ENCODE data around the gene IP6K1.
"Not testable (repeated sequence)": the region's sequence is repeated elsewhere in the genome, so short reads cannot be mapped to it uniquely, and the experiment has no call there.

Gene IP6K1

DNA sequence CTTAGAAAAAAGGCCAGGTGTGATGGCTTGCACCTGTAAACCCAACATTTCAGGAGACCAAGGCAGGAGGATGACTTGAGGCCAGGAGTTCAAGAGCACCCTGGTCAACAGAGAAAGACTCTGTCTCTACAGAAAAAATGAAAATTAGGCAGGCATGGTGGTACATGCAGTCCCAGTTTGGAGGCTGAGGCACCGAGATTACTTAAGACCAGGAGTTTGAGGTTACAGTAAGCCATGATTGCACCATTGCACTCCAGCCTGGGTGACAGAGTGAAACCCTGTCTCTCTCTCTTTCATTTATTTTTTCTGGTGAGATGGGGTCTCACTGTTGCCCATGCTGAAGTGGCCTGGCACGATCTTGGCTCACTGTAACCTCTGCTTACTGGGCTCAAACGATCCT is 24.7 kb downstream of the IP6K1 start:
- DNase-seq = no peak

DNA sequence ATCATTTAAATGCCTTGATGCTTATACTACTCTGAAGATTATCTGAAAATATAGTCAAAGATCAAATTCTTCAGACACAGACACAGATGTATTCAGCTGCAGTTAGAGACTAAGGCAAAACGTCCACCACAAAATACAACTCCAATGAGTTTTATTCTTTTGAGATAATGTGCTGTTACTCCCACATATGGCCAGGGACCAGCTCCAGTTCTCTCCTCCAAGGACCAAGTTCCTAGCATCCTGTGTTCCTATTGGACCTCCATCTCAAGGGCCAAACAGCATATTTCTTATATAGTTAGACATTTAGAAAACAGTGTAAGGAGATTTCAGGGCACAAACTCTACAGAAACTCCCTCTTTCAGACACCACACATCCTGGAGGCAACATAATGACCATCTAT is 27.1 kb downstream of the IP6K1 start:
- no peak for DNase-seq

DNA sequence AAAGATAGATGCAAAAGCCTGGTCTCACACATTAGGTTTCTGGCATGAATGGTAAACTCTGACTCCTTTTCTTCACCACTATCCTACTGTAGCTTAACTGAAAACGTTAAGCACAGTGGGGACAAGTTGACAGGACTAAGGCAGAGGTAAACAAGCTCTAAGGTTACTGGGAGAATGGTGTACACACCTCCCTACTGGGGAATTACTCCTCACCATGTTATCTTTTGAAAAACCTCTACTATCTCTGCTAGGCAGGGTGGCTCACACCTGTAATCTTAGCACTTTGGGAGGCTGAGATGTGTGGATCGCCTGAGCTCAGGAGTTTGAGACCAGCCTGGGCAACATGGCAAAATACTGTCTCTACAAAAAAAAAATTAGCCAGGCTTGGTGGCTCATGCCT is 29.1 kb downstream of the IP6K1 start:
- DNase-seq = no peak

DNA sequence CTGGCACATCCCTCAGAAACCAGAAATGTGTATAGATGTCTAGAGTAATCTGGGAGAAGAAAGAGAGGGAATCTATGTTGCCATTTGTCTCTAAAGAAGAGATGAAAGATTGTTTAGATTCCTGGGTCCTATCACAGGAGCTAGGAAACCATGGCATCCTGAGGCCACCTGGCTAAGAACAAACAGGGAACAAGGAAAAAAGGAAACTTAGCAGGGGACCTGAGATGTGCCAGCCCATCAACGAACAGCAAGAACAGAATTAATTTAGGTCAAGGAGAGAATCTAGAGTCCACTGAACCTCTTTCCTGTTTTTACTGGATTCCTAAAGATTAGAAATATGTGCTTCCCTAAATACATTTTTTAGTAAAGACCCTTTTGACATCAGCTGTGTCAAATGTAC is 30.3 kb downstream of the IP6K1 start:
- DNase-seq = no peak

DNA sequence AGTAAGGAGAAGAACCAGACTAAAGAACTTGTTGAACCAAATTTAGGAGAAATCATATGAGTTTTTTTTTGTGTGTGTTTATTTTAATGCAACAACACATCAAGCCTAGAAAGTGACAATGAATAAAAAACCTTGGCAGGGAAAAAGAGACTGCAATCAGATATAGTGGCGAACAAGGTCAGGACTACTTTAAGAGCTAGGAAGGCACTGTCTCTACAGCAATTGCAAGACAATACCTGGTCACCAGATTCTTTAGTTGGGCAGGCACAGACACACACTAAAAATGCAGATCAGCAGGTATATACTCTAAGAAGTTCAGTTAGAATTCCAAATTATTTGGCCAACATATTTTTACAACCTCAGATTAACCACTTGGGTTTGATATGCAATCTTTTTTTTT is 31.8 kb downstream of the IP6K1 start:
- DNase-seq = no peak

DNA sequence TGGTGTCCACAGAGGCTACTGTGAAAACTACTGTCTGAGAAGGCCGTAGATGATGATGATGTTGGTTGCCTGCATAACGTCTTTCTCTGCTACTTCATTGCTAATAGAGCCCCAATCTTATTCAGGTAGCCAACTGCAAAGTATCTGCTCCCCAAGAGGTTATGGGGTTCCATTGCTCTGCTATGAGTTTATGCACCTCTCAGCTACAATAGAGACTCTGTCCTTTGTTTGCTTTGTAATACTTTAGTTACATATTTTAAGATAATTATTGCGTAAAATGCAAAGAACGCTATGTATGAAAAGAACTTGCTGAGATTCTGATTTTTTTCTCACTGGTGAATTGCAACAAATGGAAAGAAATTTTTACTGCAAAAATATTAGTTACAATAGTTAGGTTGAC is 34.8 kb downstream of the IP6K1 start:
- no peak for DNase-seq

DNA sequence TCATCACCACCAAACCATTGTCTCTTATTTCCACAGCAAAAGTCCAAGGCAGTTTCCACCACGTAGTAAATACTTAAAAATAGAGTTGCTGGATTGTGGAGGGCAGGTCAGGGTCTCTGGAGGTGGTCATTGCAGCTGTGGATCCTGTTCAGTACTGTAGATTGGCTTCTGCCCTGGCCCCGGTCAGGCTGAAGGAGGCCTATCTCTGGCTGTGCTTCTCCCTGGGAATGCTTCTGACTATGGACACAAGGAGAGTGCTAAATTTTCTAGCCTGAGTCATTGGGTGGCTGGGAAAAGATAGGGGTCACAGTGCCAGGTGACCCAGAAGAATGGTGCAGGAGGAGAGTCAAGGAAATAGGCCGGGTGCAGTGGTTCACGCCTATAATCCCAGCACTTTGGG is 36.3 kb downstream of the IP6K1 start:
- no peak for DNase-seq

DNA sequence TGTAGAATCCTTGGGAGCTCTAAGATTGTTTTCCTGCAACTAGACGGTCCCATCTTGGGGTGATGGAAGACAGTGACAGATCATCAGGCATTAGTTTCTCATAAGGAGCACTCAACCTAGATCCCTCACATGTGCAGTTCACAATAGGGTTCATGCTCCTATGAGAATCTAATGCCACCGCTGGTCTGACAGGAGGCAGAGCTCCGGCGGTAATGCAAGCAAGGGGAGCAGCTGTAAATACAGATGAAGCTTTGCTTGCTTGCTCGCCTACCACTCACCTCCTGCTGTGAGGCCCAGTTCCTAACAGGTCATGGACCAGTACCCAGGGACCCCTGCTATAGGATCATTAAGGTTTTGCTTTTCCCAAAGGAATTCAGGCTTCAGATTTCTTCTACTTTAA is 37.5 kb downstream of the IP6K1 start:
- DNase-seq = not testable (repeated sequence)

DNA sequence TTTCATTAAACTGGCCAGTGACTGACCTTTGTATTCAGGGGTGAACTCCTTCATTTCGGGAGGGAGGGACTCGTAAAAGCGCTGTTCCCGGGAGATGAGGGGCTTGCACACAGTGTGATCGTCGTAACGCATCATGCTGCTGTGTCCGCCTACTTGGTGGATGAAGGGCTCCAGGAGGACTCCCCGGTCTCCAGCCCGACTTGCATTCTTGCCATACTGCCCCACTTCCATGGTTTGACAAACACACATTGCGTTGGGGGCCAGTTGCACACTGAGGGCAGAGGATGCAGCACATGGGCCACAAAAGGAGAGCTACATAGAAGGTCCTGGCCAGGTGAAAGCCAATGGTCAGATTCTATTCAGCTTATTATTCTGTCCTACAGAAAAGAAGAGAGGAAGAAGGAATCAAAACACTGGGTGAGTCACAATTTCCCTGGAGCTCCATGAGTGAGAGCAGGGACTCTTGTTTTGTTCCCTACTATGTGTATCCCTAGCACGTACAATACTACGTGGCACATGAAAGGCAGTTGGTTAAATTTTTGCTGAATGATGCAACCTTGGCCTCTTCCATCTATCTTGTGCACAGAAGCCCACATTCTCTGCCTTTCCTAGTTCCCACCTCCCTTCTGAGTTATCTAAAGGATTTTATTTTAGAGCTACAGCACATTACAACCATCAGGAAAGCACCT is 38.4 kb downstream of the IP6K1 start:
- DNase-seq = no peak

DNA sequence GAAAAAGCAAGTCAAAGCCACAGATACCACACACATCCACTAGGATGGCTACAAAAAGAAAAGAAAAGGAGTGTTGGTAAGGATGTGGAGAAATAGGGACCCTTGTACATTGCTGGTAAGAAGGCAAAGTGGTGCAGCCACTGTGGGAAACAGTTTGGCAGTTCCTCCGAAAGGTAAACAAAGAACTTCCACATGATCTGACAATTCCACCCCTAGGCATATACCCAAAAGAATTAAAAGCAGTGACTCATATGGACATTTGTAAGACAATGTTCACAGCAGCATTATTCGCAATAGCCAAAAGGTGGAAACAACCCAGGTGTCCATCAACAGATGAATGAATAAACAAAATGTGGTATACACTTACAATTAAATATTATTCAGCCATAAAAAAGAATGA is 40.4 kb downstream of the IP6K1 start:
- DNase-seq = no peak

DNA sequence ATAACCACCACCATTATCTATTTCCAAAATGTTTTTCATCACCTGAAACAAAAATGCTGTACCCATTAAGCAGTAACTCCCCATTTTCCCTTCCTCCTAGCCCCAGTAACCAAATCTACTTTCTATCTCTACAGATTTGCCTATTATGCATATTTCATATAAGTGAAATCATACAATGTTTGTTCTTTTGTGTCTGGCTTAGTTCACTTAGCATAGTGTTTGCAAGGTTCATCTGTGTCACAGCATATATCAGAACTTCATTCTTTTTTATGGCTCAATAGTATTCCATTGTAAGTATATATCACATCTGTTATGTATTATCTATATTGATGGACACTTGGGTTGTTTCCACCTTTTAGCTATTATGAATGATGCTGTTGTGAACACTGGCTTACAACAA is 45.9 kb downstream of the IP6K1 start:
- no peak for DNase-seq

DNA sequence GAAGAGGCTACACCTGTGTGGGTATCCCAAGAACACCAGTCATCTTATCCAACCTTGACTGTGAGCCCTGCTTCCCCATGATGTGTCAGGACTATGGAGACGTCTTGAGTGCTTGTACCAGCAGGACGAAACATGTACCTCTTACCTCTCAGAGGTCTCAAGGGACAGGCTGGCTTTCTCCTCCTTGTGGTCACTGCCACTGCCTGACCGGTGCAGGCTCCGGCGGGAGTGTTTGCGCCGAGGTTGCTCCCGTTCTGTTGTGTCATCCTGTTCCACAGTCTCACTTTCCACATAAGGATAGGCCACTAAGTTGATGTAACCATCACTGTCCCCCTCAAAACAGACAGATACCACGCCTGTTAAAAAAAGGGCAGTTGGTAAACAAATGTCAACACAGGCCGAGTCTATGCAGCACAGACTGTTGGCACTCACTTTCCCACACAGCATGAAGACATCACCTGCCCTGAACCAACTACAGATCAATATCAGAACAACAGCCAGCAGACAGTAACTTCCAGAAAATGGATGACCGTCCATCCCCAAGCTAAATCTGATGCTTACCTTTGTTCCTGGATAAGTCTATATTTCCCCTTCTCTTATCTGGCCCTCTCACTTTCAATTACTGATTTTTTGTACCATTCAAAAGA is 48.2 kb downstream of the IP6K1 start:
- DNase-seq = no peak

DNA sequence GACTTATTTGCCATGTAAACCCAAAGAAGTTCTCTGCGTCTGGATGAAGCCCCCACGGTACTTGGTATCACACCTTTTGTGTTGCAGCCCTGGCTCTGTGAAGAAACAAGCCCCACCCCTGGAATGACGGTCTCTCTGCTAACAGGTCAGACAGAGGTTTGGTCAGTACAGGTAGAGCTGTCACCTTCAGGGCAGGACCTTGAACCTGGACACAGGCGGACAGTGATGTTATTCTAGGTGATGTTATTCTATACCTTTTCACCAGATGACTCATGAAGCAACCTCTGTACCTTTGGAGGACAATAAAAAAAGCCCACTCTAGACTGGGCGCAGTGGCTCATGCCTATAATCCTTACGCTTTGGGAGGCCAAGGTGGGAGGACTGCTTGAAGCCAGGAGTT is 51.6 kb downstream of the IP6K1 start:
- no peak for DNase-seq

DNA sequence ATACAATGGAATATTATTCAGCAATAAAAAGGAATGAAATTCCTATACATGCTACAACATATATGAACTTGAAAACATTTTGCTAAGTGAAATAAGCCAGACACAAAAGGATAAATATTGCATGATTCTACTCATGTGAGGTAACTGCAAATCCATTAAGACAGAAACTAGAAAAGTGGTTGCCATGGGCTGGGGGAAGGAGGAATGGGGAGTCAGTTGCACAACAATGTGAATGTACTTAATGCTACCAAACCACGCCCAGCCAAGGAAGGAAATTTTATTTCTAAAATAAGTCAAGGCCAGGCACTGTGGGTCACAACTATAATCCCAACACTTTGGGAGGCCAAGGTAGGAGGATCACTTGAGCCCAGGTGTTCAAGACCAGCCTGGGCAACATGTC is 52.8 kb downstream of the IP6K1 start:
- no peak for DNase-seq

DNA sequence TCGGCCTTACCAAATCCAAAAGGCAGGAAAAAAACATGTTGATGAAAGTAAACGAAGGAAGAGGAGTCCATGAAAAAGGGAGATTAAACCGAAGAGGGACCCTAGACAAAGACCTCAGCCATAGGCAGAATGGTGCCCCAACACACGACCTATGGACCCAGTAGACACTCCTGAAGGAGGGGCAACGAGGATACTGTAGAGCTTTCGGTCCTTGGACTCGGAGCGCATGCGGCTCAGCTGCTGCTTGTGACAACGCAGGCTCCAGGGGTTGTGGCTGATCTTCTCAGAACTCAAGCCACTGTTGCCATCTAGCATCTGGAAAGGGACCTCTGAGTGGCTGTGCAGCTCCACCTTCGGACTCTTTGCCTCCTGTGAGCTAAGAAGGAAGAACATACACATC is 53.7 kb downstream of the IP6K1 start:
- DNase-seq = no peak

DNA sequence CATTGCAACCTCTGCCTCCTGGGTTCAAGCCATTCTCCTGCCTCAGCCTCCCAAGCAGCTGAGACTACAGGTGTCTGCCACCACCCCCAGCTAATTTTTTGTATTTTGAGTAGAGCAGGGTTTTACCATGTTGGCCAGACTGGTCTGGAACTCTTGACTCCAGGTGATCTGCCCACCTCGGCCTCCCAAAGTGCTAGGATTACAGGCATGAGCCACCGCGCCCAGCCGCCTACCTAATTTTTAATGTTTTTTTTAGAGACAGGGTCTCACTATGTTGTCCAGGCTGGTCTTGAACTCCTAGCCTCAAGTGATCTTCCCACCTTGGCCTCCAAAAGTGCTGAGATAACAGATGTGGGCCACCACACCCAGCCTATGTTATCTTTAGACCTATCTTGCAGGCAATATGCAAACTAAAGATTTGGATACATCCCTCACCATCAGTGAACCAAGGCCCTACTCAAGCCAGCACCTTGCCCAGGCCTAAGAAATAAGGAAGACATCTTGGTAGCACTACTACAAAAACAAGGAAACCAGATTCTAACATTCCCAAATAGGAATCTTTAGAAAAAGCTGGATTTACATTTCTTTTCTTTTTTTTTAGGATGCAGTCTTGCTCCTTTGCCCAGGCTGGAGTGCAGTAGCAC is 56.3 kb downstream of the IP6K1 start:
- no peak for DNase-seq

DNA sequence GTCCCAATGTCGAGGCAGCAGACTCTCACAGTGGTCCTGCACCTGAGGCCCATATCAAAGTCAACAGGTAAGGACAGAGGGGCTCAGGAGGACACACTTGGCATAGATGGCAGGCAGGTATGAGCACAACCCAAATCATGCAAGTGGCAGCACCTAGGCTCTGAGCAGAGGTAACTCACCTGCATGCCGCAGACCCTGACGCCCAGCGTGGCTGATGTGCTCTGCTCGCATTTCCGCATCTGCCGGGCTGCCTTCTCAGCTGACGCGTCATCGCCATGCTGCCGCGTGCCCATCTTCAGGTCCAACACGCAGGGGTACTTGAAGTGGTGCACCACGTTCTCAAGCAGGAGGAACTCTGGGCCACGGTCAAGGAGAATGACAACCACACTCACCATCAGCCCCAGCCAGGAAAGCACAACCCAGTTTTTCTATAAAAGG is 58.4 kb downstream of the IP6K1 start:
- no peak for DNase-seq

DNA sequence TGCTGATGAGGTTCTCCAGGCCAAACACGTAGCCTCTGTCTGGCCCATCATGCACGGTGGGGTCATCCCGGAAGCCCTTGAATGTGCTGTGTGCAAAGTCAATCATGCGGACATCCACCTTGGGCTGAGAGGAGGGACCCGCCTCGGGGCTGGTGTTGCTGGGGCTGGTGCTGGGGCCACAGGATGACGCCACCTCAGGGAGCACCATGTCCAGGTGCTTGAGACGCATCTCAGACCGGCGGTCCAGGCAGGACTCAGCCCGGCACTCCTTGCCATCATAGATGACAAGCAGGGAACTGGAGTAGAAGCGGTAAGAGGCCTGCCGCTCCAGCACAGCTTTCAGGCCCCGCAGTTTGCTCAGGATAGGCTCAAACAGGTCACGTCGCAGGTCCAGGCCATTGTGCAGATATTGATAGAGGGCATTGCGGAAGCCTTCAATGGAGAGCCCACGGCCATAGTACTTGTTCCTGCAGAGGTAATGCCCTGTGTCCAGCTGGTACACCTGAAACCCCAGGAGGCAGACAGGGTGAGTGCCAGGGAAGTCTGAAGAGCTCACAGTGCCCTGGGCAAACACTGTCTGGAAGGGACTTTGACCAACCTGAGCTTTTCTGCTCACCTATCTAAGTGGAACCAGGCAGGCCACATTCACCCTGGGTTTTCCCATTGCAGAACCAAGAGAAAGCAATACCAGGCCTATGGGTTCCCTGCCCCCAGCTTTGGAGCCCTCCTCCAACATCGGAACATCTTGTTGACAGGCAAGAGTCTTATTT is 59.0 kb downstream of the IP6K1 start:
- DNase-seq = no peak

DNA sequence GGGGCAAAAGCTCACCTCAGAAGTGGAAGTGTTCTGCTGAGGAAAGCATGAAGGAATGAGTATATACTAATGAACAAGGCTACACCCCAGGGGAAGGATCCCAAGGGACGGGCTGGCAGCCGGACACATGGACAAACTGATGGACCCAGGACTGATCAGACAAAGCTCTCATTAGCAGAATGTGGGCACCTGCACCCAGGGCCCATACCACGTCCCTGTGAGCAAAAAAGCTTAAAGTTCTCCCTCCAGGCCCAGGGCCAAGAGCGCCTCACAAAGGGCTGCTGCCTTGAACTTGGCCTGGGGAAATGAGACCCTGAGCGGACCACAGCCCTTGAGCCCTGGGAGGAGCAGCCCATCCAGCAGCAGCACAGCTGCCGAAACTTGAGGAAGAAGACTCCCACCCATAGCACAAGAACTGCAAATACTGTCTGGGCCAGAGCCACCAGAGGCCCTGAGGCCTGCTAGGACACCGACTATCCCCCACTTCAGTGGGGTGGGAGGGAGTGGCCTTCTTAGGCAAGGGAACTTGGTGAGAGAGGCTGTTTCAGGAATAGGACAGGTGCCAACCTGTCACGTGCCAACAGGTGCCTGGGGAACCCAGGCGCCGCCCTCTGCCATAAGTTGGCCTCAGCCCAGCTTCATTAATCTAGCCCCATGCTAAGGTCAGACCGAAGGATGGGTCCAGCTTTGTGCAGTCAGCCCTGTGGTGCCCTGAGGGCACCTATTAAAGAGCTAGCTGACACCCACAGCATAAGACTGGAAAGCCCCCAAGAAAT is 60.2 kb downstream of the IP6K1 start:
- no peak for DNase-seq

DNA sequence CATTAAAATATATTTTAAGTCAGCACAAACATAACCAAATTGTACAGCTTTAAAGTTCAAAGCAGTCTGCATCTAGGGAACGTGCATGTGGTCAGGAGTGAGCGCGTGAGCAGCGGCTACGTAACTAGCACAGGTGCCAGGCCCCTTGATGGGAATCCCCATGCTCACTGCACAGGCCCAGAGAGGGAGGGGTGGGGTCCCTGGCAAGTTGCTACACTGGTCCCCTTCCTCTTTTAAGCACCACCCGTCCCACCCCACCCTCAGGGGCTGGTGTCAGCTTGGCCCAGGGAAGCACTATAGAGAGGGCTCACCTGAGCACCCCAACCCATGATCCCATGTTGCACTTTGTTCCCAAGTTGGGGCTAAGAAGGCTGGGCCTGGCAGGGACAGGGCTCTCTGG is 61.8 kb downstream of the IP6K1 start:
- no peak for DNase-seq

DNA sequence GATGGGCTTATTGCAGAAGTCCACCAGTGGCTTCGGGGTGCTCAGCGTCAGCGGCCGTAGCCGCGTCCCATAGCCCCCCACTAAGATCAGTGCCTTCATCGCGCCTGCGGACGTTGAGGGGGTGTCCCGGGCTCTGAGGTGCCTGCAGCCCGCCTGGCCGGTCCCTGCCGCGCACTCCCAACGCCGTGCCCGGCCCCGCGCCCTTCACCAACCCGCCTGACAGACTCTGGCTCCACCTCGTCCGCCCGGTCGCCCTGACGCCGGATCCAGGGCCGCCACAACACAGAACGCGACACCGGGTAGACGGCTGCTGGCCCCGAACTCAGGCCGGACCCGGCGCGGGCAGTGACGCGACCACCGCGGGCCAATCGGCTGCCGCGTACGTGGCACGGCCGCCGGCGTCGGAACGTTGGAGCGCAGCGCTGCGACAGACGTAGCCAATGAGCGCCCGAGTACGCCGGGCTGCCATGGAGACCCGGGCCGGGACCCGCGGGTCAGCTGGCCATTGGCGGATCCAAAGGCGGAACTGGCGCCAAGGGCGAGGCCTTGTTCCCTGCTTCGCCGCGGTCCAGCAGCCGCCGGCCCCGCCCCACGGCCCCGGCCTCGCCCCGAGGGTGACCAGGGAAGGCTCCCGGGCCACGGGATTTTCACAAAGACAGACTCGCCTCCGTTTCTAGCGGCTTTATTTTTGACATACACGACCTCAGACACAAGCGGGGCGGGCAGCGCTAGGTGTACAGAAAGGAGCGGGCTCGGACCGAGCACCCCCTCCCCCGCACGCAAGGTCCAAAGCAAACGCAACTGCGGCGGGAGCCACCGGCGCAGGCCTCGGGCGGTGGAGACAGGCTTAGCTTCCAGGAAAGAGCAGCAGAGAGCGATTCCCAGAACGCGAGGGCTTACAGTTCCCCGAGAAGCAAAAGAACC is 62.5 kb downstream of the IP6K1 start, which contains the start of gene GMPPB:
Gene GMPPB (minus strand): TSS at position 324 of the 924 bp plus-strand sequence. CDS start 225 bp downstream, at position 99.
- peak; percentile 90 for DNase-seq

DNA sequence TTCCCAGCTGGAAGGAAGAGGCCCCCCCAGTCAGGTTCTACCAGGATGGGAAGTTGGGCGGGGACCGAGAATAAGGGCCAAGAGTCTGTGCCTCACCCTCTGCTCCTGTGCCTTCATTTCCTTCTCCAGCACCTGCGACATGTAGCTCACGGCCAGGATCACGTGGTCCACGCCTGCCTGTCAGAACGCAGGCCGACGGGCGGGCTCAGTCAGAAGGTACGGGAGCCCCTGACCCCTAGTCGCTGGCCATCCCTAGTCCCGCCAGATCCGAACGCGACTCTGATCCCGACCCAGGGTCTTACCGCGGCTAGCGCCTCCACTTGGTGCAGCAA is 63.1 kb downstream of the IP6K1 start:
- DNase-seq = peak; percentile 56
